HG02870 (cell line): ENCODE results near the gene OMD.

ENCODE experiments used
- ATAC-seq: cut with Tn5 transposase; IDR thresholded peaks from one replicate; pipeline ENCODE4 v1.9.1; 2021; ENCODE audit warnings: mild to moderate bottlenecking, moderate library complexity; ENCODE audit not compliant: unreplicated experiment

Gene OMD

GRCh38 chr9:92373167-92373566, 51.1 kb downstream of the OMD start:
- ATAC-seq: no peak

GRCh38 chr9:92369075-92369474, 55.2 kb downstream of the OMD start:
- no peak for ATAC-seq
